HCT116 (cell line): ENCODE data around the gene SIX3. TPM values are rescaled to one million over a fixed set of nuclear protein-coding genes. Genes with fewer than 3 reads are reported as not detected.
A peak's percentile ranks its signal among the peaks of the same experiment; 100 is the strongest.

Experiments used
- ATAC-seq: fragments of 200-7000 bp; cut with Tn5 transposase; 2 replicates; pipeline ENCODE4 v1.9.1; 2020; ENCODE audit warnings: mild to moderate bottlenecking, moderate library complexity
- BruUV-seq: library from RNA; stranded (reverse); fragments of 400-500 nt; replicated peaks from 2 replicates; lab custom pipeline; 2021; lab: Mats Ljungman, UMichigan
- CTCF ChIA-PET: fragments of 300-600 bp; sonication (Branson Sonifier 250); formaldehyde crosslinking; loops from one replicate; lab custom pipeline; 2021; ENCODE audit warnings: antibody characterized with exemption; lab: Charles Lee
- POLR2A ChIA-PET: fragments of 300-600, 350-600 bp; sonication (Branson Sonifier 250); formaldehyde crosslinking; loops from one replicate; lab custom pipeline; 2021; ENCODE audit warnings: antibody characterized with exemption; lab: Charles Lee
- RAD21 ChIA-PET, 2 experiments: fragments of 300-600 bp; sonication (Branson Sonifier 250); formaldehyde crosslinking; loops; one replicate each; lab custom pipeline; 2023; ENCODE audit warnings: low total read pairs in 2 of 2; ENCODE audit not compliant: uncharacterized antibody in 2 of 2, unreplicated experiment in 2 of 2, low non-redundant PET in 1 of 2; lab: Charles Lee
- DNase-seq: peaks from one replicate; pipeline ENCODE4 v3.0.0-alpha.2; 2010; ENCODE audit warnings: low read depth, low spot score
- H2AFZ ChIP-seq: fragments of 200-600 bp; shearing (Covaris generic), sonication (generic); 2 replicates; pipeline ENCODE4 v1.6.1; 2017; ENCODE audit warnings: low read depth, mixed run types, mixed read lengths, antibody characterized with exemption, low read length; ENCODE audit not compliant: poor library complexity, severe bottlenecking
- H3K27ac ChIP-seq: 2 replicates; pipeline ENCODE4 v1.5.1; 2012; ENCODE audit warnings: low read depth, low read length
- H3K27me3 ChIP-seq: fragments of 200-600 bp; sonication (generic); 2 replicates; pipeline ENCODE4 v1.6.1; 2016; ENCODE audit warnings: mixed run types, low read length, mixed read lengths; ENCODE audit not compliant: insufficient read depth
- H3K36me3 ChIP-seq, 2 experiments: fragments of 200-500 bp in 1 of 2; fragments of 200-600 bp in 1 of 2; sonication (Bioruptor generic) in 1 of 2; sonication (generic) in 1 of 2; 2 replicates each; pipeline versions ENCODE4 v1.5.1 to v1.6.1; 2014 to 2016; ENCODE audit warnings: low read length in 2 of 2, inconsistent platforms in 1 of 2, mixed read lengths in 1 of 2, mixed run types in 1 of 2; ENCODE audit not compliant: insufficient read depth in 2 of 2, control insufficient read depth in 1 of 2
- H3K4me1 ChIP-seq, 2 experiments: fragments of 200-600 bp in 1 of 2; sonication (generic) in 1 of 2; 2 replicates each; pipeline versions ENCODE4 v1.5.1 to v1.6.1; 2012 to 2017; ENCODE audit warnings: low read length in 2 of 2, inconsistent platforms in 1 of 2, mild to moderate bottlenecking in 1 of 2, mixed read lengths in 1 of 2, mixed run types in 1 of 2, moderate library complexity in 1 of 2; ENCODE audit not compliant: insufficient read depth in 2 of 2, control insufficient read depth in 1 of 2
- H3K4me2 ChIP-seq: fragments of 200-600 bp; sonication (generic); 2 replicates; pipeline ENCODE4 v1.6.1; 2017; ENCODE audit warnings: mixed run types, low read length, mixed read lengths
- H3K4me3 ChIP-seq, 2 experiments: fragments of 200-600 bp in 1 of 2; sonication (generic) in 1 of 2; replicated peaks in 1 of 2; 2 replicates each; pipeline ENCODE4 v1.5.1; 2011 to 2016; ENCODE audit warnings: low read length in 2 of 2, control low read depth in 1 of 2, low read depth in 1 of 2, mild to moderate bottlenecking in 1 of 2, mixed read lengths in 1 of 2, mixed run types in 1 of 2
- H3K79me2 ChIP-seq: fragments of 200-600 bp; sonication (generic); 2 replicates; pipeline ENCODE4 v1.6.1; 2017; ENCODE audit warnings: mild to moderate bottlenecking, mixed run types, low read length, moderate library complexity, mixed read lengths; ENCODE audit not compliant: insufficient read depth
- H3K9ac ChIP-seq: fragments of 200-600 bp; sonication (generic); 2 replicates; pipeline ENCODE4 v1.6.1; 2016; ENCODE audit warnings: low read length, mixed read lengths
- H3K9me2 ChIP-seq: fragments of 200-600 bp; sonication (generic), shearing (Covaris generic); 2 replicates; pipeline ENCODE4 v1.6.1; 2017; ENCODE audit warnings: mixed run types, mild to moderate bottlenecking, moderate library complexity; ENCODE audit not compliant: insufficient read depth
- H3K9me3 ChIP-seq, 2 experiments: fragments of 200-500 bp in 1 of 2; fragments of 200-600 bp in 1 of 2; sonication (Bioruptor generic) in 1 of 2; sonication (generic) in 1 of 2; 2 replicates each; pipeline ENCODE4 v1.6.1; 2014 to 2017; ENCODE audit warnings: low read length in 2 of 2, mixed read lengths in 2 of 2, inconsistent platforms in 1 of 2, low read depth in 1 of 2, mild to moderate bottlenecking in 1 of 2, mixed run types in 1 of 2, moderate library complexity in 1 of 2; ENCODE audit not compliant: control insufficient read depth in 1 of 2, insufficient read depth in 1 of 2
- H4K20me1 ChIP-seq: fragments of 200-600 bp; sonication (generic), shearing (Covaris generic); 2 replicates; pipeline ENCODE4 v1.6.1; 2017; ENCODE audit warnings: mixed run types, mild to moderate bottlenecking, moderate library complexity; ENCODE audit not compliant: insufficient read depth
- CBX3 ChIP-seq: IDR thresholded peaks from 2 replicates; pipeline ENCODE4 v1.6.1; 2012; ENCODE audit warnings: low read depth
- CEBPB ChIP-seq: IDR thresholded peaks from 2 replicates; pipeline ENCODE4 v1.6.1; 2012; ENCODE audit warnings: low read depth
- ELF1 ChIP-seq: IDR thresholded peaks from 2 replicates; pipeline ENCODE4 v1.6.1; 2012; ENCODE audit warnings: low read depth, borderline replicate concordance
- POLR2A ChIP-seq: IDR thresholded peaks from 2 replicates; pipeline ENCODE4 v1.7.0; 2011; ENCODE audit warnings: borderline replicate concordance; ENCODE audit not compliant: insufficient read depth, insufficient read length; ENCODE audit errors: extremely low read depth
- RAD21 ChIP-seq: IDR thresholded peaks from 2 replicates; pipeline ENCODE4 v1.6.1; 2012; ENCODE audit warnings: low read depth, mild to moderate bottlenecking
- REST ChIP-seq: IDR thresholded peaks from 2 replicates; pipeline ENCODE4 v1.6.1; 2012; ENCODE audit warnings: low read depth
- SP1 ChIP-seq: IDR thresholded peaks from 2 replicates; pipeline ENCODE4 v1.6.1; 2012; ENCODE audit warnings: low read depth
- intact Hi-C: fragments of 100-400 bp; cut with micrococcal nuclease; formaldehyde crosslinking; loops from 2 replicates; pipeline ENCODE4 v1.10.0; 2022
- total RNA-seq: library from RNA; stranded (reverse); gene quantifications from one replicate; pipeline ENCODE4 v1.2.1, GENCODE V29; 2021; ENCODE audit not compliant: unreplicated experiment
- TF ChIP-seq, protein P1 (sequence below): IDR thresholded peaks from 2 replicates; pipeline ENCODE4 v1.6.1; 2012
- TF ChIP-seq, protein P2 (sequence below), 3 experiments: fragments of 200-600 bp in 1 of 3; sonication (generic) in 1 of 3; IDR thresholded peaks in 2 of 3; conservative IDR thresholded peaks in 1 of 3; 2 replicates each; pipeline ENCODE4 v1.5.1; 2012 to 2017; ENCODE audit warnings: low read depth in 2 of 3, low read length in 2 of 3, antibody characterized with exemption in 1 of 3, borderline replicate concordance in 1 of 3, control low read depth in 1 of 3, mild to moderate bottlenecking in 1 of 3, mixed read lengths in 1 of 3, mixed run types in 1 of 3, moderate library complexity in 1 of 3; ENCODE audit not compliant: insufficient read depth in 1 of 3

The SIX3 gene
- total RNA-seq, 1 experiment from 2014 or later = 1.2 TPM

GRCh38 chr2:44955593-44956392 is 14.3 kb downstream of the SIX3 start:
- ChIA-PET RAD21 (interaction anchor here (0.7 to 2.7 kb wide), 7 partner anchors 17 to 912 kb away, joined by 3 to 9 read pairs (median 4); no protein-coding TSS in a partner anchor), POLR2A (no interaction called here), CTCF (interaction anchor here (0.7 to 4.4 kb wide), 24 partner anchors 9 to 1077 kb away, joined by 3 to 42 read pairs (median 5); partner anchors contain the start of genes CAMKMT and PREPL)
- peak overlapping the region; percentile 23 to 37; a peak in 2 of 4 replicates for H3K4me3 ChIP-seq
- no TSS peak for BruUV-seq
- peaks cover 0 to 35% of the 10 kb centered on the region in 2 experiments; a peak in 3 of 4 replicates for H3K4me1 ChIP-seq
- ATAC-seq (peak; percentile 85), DNase-seq (peak; percentile 46)
- intact Hi-C loops = loop anchor here (1.0 to 5.0 kb wide), 6 partner anchors 398 to 1343 kb away; no protein-coding TSS in a partner anchor
- no peaks in the 10 kb centered on the region for H3K36me3 ChIP-seq
- no peaks in the 10 kb centered on the region for H3K27me3 ChIP-seq
- no peaks in the 10 kb centered on the region for H3K9me3 ChIP-seq
- H3K79me2 ChIP-seq = no peaks in the 10 kb centered on the region
- no peaks in the 10 kb centered on the region for H4K20me1 ChIP-seq
- H3K9ac ChIP-seq = no peak overlapping the region
- peak overlapping the region; percentile 72 for H3K4me2 ChIP-seq
- no peak overlapping the region for H3K27ac ChIP-seq
- H2AFZ ChIP-seq = peak overlapping the region; percentile 97
- TF ChIP-seq CBX3 (no peak), SP1 (no peak), CEBPB (no peak), POLR2A (no peak), ELF1 (no peak), RAD21 (peak; percentile 99), REST (no peak)
- TF ChIP-seq, protein P1, sequence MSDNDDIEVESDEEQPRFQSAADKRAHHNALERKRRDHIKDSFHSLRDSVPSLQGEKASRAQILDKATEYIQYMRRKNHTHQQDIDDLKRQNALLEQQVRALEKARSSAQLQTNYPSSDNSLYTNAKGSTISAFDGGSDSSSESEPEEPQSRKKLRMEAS = peak; percentile 87
- TF ChIP-seq, protein P2, sequence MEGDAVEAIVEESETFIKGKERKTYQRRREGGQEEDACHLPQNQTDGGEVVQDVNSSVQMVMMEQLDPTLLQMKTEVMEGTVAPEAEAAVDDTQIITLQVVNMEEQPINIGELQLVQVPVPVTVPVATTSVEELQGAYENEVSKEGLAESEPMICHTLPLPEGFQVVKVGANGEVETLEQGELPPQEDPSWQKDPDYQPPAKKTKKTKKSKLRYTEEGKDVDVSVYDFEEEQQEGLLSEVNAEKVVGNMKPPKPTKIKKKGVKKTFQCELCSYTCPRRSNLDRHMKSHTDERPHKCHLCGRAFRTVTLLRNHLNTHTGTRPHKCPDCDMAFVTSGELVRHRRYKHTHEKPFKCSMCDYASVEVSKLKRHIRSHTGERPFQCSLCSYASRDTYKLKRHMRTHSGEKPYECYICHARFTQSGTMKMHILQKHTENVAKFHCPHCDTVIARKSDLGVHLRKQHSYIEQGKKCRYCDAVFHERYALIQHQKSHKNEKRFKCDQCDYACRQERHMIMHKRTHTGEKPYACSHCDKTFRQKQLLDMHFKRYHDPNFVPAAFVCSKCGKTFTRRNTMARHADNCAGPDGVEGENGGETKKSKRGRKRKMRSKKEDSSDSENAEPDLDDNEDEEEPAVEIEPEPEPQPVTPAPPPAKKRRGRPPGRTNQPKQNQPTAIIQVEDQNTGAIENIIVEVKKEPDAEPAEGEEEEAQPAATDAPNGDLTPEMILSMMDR (IDR thresholded peaks at IDR 0.05 in 2 of 3, conservative IDR thresholded peaks at IDR 0.05 in 1 of 3; ENCODE audit: borderline replicate concordance in 1 of 3, insufficient read depth in 1 of 3, low read depth in 2 of 3, low read length in 2 of 3) = peak; percentile 85 to 97 (median 89)
- no peaks in the 10 kb centered on the region for H3K9me2 ChIP-seq
